HEK293 (cell line): ENCODE measurements around the gene CTBP1.

ENCODE experiments used
- CTCF ChIA-PET: fragments of 350-600 bp; formaldehyde crosslinking; extraction: SDS; loops from one replicate; lab custom pipeline; 2021; ENCODE audit warnings: antibody characterized with exemption; lab: Yijun Ruan, JAX
- POLR2A ChIA-PET: fragments of 300-600 bp; formaldehyde crosslinking; extraction: SDS; loops from one replicate; lab custom pipeline; 2020; ENCODE audit warnings: antibody characterized with exemption, inconsistent platforms; lab: Yijun Ruan, JAX
- H3K27ac ChIP-seq: fragments of 200-500 bp; sonication (Bioruptor generic); 2 replicates; pipeline ENCODE4 v1.5.1; 2014; ENCODE audit warnings: low read depth, low read length, control low read depth, inconsistent platforms; ENCODE audit errors: extremely low read depth
- H3K36me3 ChIP-seq, 2 experiments: fragments of 200-500 bp in 1 of 2; sonication (Bioruptor generic) in 1 of 2; 1 replicate in 1 of 2; 2 replicates in 1 of 2; pipeline ENCODE4 v1.5.1; 2014 to 2017; ENCODE audit warnings: inconsistent platforms in 2 of 2, low read length in 2 of 2; ENCODE audit not compliant: control insufficient read depth in 2 of 2, insufficient read depth in 1 of 2
- H3K4me1 ChIP-seq: fragments of 200-500 bp; sonication (Bioruptor generic); 2 replicates; pipeline ENCODE4 v1.5.1; 2014; ENCODE audit warnings: mild to moderate bottlenecking, low read length, inconsistent platforms; ENCODE audit not compliant: control insufficient read depth, insufficient read depth
- H3K4me3 ChIP-seq: 2 replicates; pipeline ENCODE4 v1.5.1; 2011; ENCODE audit warnings: low read depth, mild to moderate bottlenecking, control low read depth, low read length, moderate library complexity
- H3K9me3 ChIP-seq: fragments of 200-500 bp; sonication (Bioruptor generic); 2 replicates; pipeline ENCODE4 v1.5.1; 2014; ENCODE audit warnings: low read depth, low read length, inconsistent platforms; ENCODE audit not compliant: control insufficient read depth, insufficient read depth
- GLIS1 ChIP-seq: fragments of 450-650 bp; formaldehyde crosslinking; IDR thresholded peaks from 2 replicates; pipeline ENCODE4 v1.5.1; 2016; ENCODE audit warnings: missing biosample characterization, missing genetic modification characterization
- HIC1 ChIP-seq: fragments of 450-650 bp; formaldehyde crosslinking; IDR thresholded peaks from 2 replicates; pipeline ENCODE4 v1.5.1; 2016; ENCODE audit warnings: missing biosample characterization, missing genetic modification characterization
- RBAK ChIP-seq: fragments of 450-650 bp; formaldehyde crosslinking; IDR thresholded peaks from 2 replicates; pipeline ENCODE4 v1.5.1; 2016; ENCODE audit warnings: missing biosample characterization, missing genetic modification characterization
- SCRT2 ChIP-seq: fragments of 450-650 bp; formaldehyde crosslinking; IDR thresholded peaks from 2 replicates; pipeline ENCODE4 v1.5.1; 2016; ENCODE audit warnings: missing biosample characterization, missing genetic modification characterization
- ZBTB44 ChIP-seq: fragments of 450-650 bp; IDR thresholded peaks from 2 replicates; pipeline ENCODE4 v1.5.1; 2018; ENCODE audit warnings: missing biosample characterization, mild to moderate bottlenecking, missing genetic modification characterization
- ZFP37 ChIP-seq: fragments of 450-650 bp; formaldehyde crosslinking; IDR thresholded peaks from 2 replicates; pipeline ENCODE4 v1.5.1; 2016; ENCODE audit warnings: missing biosample characterization, missing genetic modification characterization
- ZIC2 ChIP-seq: fragments of 450-650 bp; formaldehyde crosslinking; IDR thresholded peaks from 2 replicates; pipeline ENCODE4 v1.5.1; 2016; ENCODE audit warnings: missing biosample characterization, missing genetic modification characterization
- ZNF19 ChIP-seq: fragments of 450-650 bp; formaldehyde crosslinking; IDR thresholded peaks from 2 replicates; pipeline ENCODE4; 2016; ENCODE audit warnings: missing biosample characterization, missing genetic modification characterization, low read depth
- ZNF202 ChIP-seq: fragments of 450-650 bp; formaldehyde crosslinking; IDR thresholded peaks from 2 replicates; pipeline ENCODE4 v1.5.1; 2016; ENCODE audit warnings: missing biosample characterization, missing genetic modification characterization, borderline replicate concordance
- ZNF211 ChIP-seq: fragments of 450-650 bp; formaldehyde crosslinking; IDR thresholded peaks from 2 replicates; pipeline ENCODE4 v1.5.1; 2016; ENCODE audit warnings: low read depth, missing biosample characterization, missing genetic modification characterization
- ZNF292 ChIP-seq: fragments of 450-650 bp; formaldehyde crosslinking; IDR thresholded peaks from 2 replicates; pipeline ENCODE4 v1.5.1; 2016; ENCODE audit warnings: low read depth, missing biosample characterization, missing genetic modification characterization, borderline replicate concordance
- ZNF366 ChIP-seq: fragments of 450-650 bp; formaldehyde crosslinking; conservative IDR thresholded peaks from 2 replicates; pipeline ENCODE4 v1.5.1; 2016; ENCODE audit warnings: missing biosample characterization, missing genetic modification characterization
- ZNF426 ChIP-seq: fragments of 450-650 bp; formaldehyde crosslinking; IDR thresholded peaks from 2 replicates; pipeline ENCODE4 v1.5.1; 2017; ENCODE audit warnings: missing biosample characterization, missing genetic modification characterization, mild to moderate bottlenecking, inconsistent platforms, moderate library complexity
- ZNF473 ChIP-seq: fragments of 450-650 bp; formaldehyde crosslinking; IDR thresholded peaks from 2 replicates; pipeline ENCODE4 v1.5.1; 2017; ENCODE audit warnings: missing biosample characterization, missing genetic modification characterization
- ZNF560 ChIP-seq: fragments of 450-650 bp; formaldehyde crosslinking; IDR thresholded peaks from 2 replicates; pipeline ENCODE4 v1.5.1; 2017; ENCODE audit warnings: missing biosample characterization, missing genetic modification characterization, borderline replicate concordance
- ZNF596 ChIP-seq: fragments of 450-650 bp; IDR thresholded peaks from 2 replicates; pipeline ENCODE4 v1.5.0; 2018; ENCODE audit warnings: missing biosample characterization, mild to moderate bottlenecking, missing genetic modification characterization, moderate library complexity
- ZNF600 ChIP-seq: fragments of 450-650 bp; formaldehyde crosslinking; IDR thresholded peaks from 2 replicates; pipeline ENCODE4 v1.5.1; 2016; ENCODE audit warnings: missing biosample characterization, missing genetic modification characterization
- ZNF623 ChIP-seq: fragments of 450-650 bp; formaldehyde crosslinking; IDR thresholded peaks from 2 replicates; pipeline ENCODE4 v1.5.1; 2016; ENCODE audit warnings: missing biosample characterization, missing genetic modification characterization
- ZNF639 ChIP-seq: fragments of 450-650 bp; formaldehyde crosslinking; IDR thresholded peaks from 2 replicates; pipeline ENCODE4 v1.5.1; 2016; ENCODE audit warnings: missing biosample characterization, missing genetic modification characterization
- ZNF660 ChIP-seq: fragments of 450-650 bp; IDR thresholded peaks from 2 replicates; pipeline ENCODE4 v1.5.1; 2018; ENCODE audit warnings: missing biosample characterization, mild to moderate bottlenecking, missing genetic modification characterization
- ZNF76 ChIP-seq: fragments of 450-650 bp; formaldehyde crosslinking; IDR thresholded peaks from 2 replicates; pipeline ENCODE4; 2016; ENCODE audit warnings: low read depth, missing biosample characterization, missing genetic modification characterization, borderline replicate concordance

The CTBP1 gene

GRCh38 chr4:1212546-1213335 is 36.2 kb downstream of the CTBP1 start:
- no peak overlapping the region for H3K4me3 ChIP-seq
- ChIA-PET POLR2A (no interaction called here), CTCF (interaction anchor here (0.6 to 1.8 kb wide), 2 partner anchors 34 to 82 kb away, joined by 4 to 5 read pairs; no protein-coding TSS in a partner anchor)
- no peak for TF ChIP-seq ZNF660 (tag by site-specific recombination)
- no peak for TF ChIP-seq RBAK (tag by site-specific recombination)
- peak; percentile 8; the same call in 1 of the 2 replicates for TF ChIP-seq GLIS1 (tag by site-specific recombination)
- TF ChIP-seq ZNF473: no peak
- no peak for TF ChIP-seq ZNF211 (tag by site-specific recombination)
- peaks cover 0 to 66% of the 10 kb centered on the region in 2 experiments; a peak in 1 of 3 replicates for H3K36me3 ChIP-seq
- no peaks in the 10 kb centered on the region for H3K9me3 ChIP-seq
- no peak overlapping the region for H3K27ac ChIP-seq
- H3K4me1 ChIP-seq: no peaks in the 10 kb centered on the region

- peaks cover 0 to 59% of the 10 kb centered on the region in 2 experiments; a peak in 1 of 3 replicates for H3K36me3 ChIP-seq
Observed at GRCh38 chr4:1211891-1212545, 36.9 kb downstream of the CTBP1 start.

More at GRCh38 chr4:1211891-1212545, 36.9 kb downstream of the CTBP1 start:
- no peak for TF ChIP-seq ZNF19 (tag by site-specific recombination)
- no peak for TF ChIP-seq ZNF76 (tag by site-specific recombination)
- TF ChIP-seq ZNF623 (tag by site-specific recombination): no peak
- no peak for TF ChIP-seq ZIC2 (tag by site-specific recombination)
- TF ChIP-seq ZNF292: no peak
- TF ChIP-seq ZNF211 (tag by site-specific recombination): no peak
- no peak for TF ChIP-seq HIC1 (tag by site-specific recombination)
- no peak for TF ChIP-seq ZNF600 (tag by site-specific recombination)
- no peak for TF ChIP-seq ZFP37 (tag by site-specific recombination)
- no peak for TF ChIP-seq ZNF639
- TF ChIP-seq ZNF202 (tag by site-specific recombination): no peak
- TF ChIP-seq SCRT2 (tag by site-specific recombination): no peak
- TF ChIP-seq ZNF366: no peak
- no peak for TF ChIP-seq ZNF560
- TF ChIP-seq ZBTB44 (tag by site-specific recombination): no peak
- TF ChIP-seq ZNF426 (tag by site-specific recombination): no peak
- TF ChIP-seq ZNF596 (tag by site-specific recombination): no peak
- ChIA-PET POLR2A (no interaction called here), CTCF (interaction anchor here (0.6 to 1.8 kb wide), 2 partner anchors 34 to 81 kb away, joined by 4 to 5 read pairs; no protein-coding TSS in a partner anchor)
- Histone ChIP-seq H3K9me3 (no peaks in the 10 kb centered on the region), H3K4me3 (no peak overlapping the region), H3K4me1 (no peaks in the 10 kb centered on the region), H3K27ac (no peak overlapping the region)
